Ovary (tissue), 9 donors: ENCODE data around the gene DIP2C. TPM values are rescaled to one million over a fixed set of nuclear protein-coding genes. Genes with fewer than 3 reads are reported as not detected.
A peak's percentile ranks its signal among the peaks of the same experiment; 100 is the strongest.

Experiments
- DNase-seq, 5 donors: peaks; one replicate each; pipeline ENCODE4 v3.0.0-alpha.2; 2019 to 2020
- H3K27ac ChIP-seq, 2 donors: fragments of 200-600 bp; one replicate each; pipeline versions ENCODE4 v1.5.1 to v1.8.0; 2019 to 2022
- H3K27me3 ChIP-seq: fragments of 200-600 bp; one replicate; pipeline ENCODE4 v1.8.0; 2022
- H3K36me3 ChIP-seq: fragments of 200-600 bp; sonication (generic); one replicate; pipeline ENCODE4 v1.5.1; 2019
- H3K4me1 ChIP-seq: one replicate; pipeline ENCODE4 v1.8.1; 2013; ENCODE audit warnings: mild to moderate bottlenecking, moderate library complexity; ENCODE audit not compliant: insufficient read depth
- H3K4me3 ChIP-seq: fragments of 200-600 bp; sonication (generic); one replicate; pipeline ENCODE4 v1.5.1; 2017
- H3K9me3 ChIP-seq, 2 donors: fragments of 200-600 bp in 1 of 2; sonication (generic) in 1 of 2; one replicate each; pipeline versions ENCODE4 v1.5.1 to v1.8.1; 2013 to 2019; ENCODE audit warnings: mild to moderate bottlenecking in 1 of 2, moderate library complexity in 1 of 2
- EP300 ChIP-seq: sonication (generic); formaldehyde crosslinking; IDR thresholded peaks from one replicate; pipeline ENCODE4 v1.6.1; 2017; ENCODE audit warnings: antibody characterized with exemption
- POLR2A ChIP-seq: fragments of 450-650 bp; IDR thresholded peaks from one replicate; pipeline ENCODE4 v1.6.1; 2017; ENCODE audit warnings: antibody characterized with exemption, mild to moderate bottlenecking, moderate library complexity
- WGBS, 3 donors: extraction: QIAGEN DNeasy Blood & Tissue Kit in 1 of 3; methylation state at CpG; one replicate each; pipeline versions ENCODE4 v1.1.5 to v1.1.7; 2013 to 2017; 5-methylcytosine and 5-hydroxymethylcytosine counted together
- intact Hi-C, 4 donors: fragments of 100-400 bp; cut with DNase I; formaldehyde crosslinking; loops; one replicate each; pipeline versions ENCODE4 v1.11.0 to v1.15.1; 2022 to 2023
- polyA plus RNA-seq, 2 donors: library from polyadenylated mRNA; stranded (reverse); fragments of 200-250 nt in 1 of 2; fragments of 350-450 nt in 1 of 2; fragmentation: Illumina TruSeq in 1 of 2; extraction: RNeasy Lipid Tissue Mini Kit (QIAGEN cat#74804) in 1 of 2; gene quantifications; one replicate each; pipeline ENCODE4 v1.2.3, GENCODE V29; 2013 to 2014
- total RNA-seq, 7 donors: library from RNA; depleted of rRNA in 2 of 7; stranded (reverse); fragments of >200 nt in 2 of 7; fragmentation: NEBNext Ultra II Directional in 3 of 7; extraction: Animal tissue kit (Norgen Biotek cat#: 25700) in 3 of 7; gene quantifications; one replicate each; pipeline versions ENCODE4 v1.1.0 to v1.2.4, GENCODE V29; 2016 to 2023
- TF ChIP-seq, protein P1 (sequence below), 3 donors: fragments of 450-650 bp in 2 of 3; fragments of 200-600 bp in 1 of 3; IDR thresholded peaks; one replicate each; pipeline versions ENCODE4 v1.5.1 to v1.8.0; 2016 to 2022; ENCODE audit warnings: antibody characterized with exemption in 3 of 3, mild to moderate bottlenecking in 1 of 3
- donor health status: DM: no; HTN: no; CAD: no; lungs with moderate emphysema.
- donor health status: DM: no; HTN: no; CAD: no.
- donor health status: Bipolar disorder and iron deficiency.
- donor health status: DM: yes; HTN: yes; CAD: no.
- donor health status: DM: no; HTN: no; CAD: no.
- donor health status: DM: yes; HTN: yes; CAD: no.

DIP2C gene
- total and polyA plus RNA-seq, 9 donors: 10.1 to 29.4 (median 22.2) TPM

DNA sequence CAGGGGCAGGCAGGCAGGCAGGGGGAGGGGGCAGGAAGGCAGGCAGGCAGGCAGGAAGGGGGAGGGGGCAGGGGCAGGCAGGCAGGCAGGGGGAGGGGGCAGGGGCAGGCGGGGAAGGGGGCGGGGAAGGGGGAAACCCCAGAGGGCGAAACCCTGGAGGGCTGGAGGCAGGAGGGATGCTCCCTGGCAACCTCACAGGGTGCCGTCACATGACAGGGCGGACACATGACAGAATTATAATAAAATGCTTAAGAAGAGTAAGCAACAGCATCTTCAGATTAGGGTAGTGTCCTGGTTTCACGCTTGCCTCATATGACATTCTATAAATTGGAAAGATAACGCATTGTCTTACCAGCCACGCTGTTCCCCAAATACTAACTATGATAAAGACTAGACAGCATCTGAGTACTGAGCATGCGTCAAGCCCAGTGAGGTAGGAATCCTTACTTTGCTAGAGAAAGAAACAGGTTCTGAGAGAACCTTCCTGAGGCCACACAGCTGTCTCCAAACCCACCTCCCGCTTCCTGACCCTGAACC is 131.6 kb downstream of the DIP2C start:
- peaks cover 5% of the 10 kb centered on the region for H3K4me1 ChIP-seq
- H3K4me3 ChIP-seq: no peak overlapping the region
- no peaks in the 10 kb centered on the region for H3K9me3 ChIP-seq
- H3K36me3 ChIP-seq: no peaks in the 10 kb centered on the region
- 76 to 89% (median 85%) methylated on average over 9 to 10 of the region's 10 CpGs for WGBS, 3 donors
- DNase-seq: no peak
- no peaks in the 10 kb centered on the region for H3K27me3 ChIP-seq
- TF ChIP-seq POLR2A (no peak), EP300 (no peak)
- TF ChIP-seq, protein P1, sequence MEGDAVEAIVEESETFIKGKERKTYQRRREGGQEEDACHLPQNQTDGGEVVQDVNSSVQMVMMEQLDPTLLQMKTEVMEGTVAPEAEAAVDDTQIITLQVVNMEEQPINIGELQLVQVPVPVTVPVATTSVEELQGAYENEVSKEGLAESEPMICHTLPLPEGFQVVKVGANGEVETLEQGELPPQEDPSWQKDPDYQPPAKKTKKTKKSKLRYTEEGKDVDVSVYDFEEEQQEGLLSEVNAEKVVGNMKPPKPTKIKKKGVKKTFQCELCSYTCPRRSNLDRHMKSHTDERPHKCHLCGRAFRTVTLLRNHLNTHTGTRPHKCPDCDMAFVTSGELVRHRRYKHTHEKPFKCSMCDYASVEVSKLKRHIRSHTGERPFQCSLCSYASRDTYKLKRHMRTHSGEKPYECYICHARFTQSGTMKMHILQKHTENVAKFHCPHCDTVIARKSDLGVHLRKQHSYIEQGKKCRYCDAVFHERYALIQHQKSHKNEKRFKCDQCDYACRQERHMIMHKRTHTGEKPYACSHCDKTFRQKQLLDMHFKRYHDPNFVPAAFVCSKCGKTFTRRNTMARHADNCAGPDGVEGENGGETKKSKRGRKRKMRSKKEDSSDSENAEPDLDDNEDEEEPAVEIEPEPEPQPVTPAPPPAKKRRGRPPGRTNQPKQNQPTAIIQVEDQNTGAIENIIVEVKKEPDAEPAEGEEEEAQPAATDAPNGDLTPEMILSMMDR (IDR thresholded peaks at IDR 0.05): no peak
- intact Hi-C loops: no loop called here
- no peak overlapping the region for H3K27ac ChIP-seq

DNA sequence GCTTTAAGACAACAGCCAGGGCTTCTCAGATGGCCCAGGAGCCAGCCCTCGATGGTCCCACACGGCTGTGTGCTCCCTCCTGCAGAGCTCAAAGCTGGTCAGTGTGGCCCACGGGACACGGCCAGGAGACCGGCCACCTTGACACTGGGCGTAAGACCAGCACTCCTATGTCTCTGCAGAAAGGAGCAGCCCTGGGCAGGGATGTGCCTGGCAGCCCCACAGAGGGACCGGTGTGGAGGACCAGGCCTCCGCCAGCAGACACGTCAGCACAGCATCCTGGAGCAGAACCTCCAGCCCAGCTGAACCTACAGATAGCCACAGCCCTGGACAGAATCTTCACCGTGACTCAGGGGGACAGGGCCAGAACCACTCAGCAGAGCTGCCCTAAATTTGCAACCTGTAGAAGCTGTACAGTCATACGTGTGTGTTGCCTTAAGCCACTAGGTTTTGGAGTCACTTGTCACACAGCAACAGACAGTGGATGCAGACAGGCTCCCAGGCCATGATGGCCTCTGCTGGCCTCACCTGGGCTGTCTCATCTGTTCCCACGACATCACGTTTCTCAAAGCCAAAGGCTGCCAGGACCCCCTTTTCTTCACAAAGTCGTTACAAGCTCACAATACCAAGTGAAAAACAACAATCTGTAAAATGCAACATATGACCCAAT is 132.4 kb downstream of the DIP2C start:
- intact Hi-C loops: no loop called here
- H3K27me3 ChIP-seq: no peaks in the 10 kb centered on the region
- 84 to 88% (median 87%) methylated on average over 14 of the region's 14 CpGs for WGBS, 3 donors
- TF ChIP-seq POLR2A (no peak), EP300 (no peak)
- TF ChIP-seq, protein P1 (IDR thresholded peaks at IDR 0.05): no peak
- peaks cover 7% of the 10 kb centered on the region for H3K4me1 ChIP-seq
- no peaks in the 10 kb centered on the region for H3K9me3 ChIP-seq
- no peaks in the 10 kb centered on the region for H3K36me3 ChIP-seq
- no peak overlapping the region for H3K27ac ChIP-seq
- no peak overlapping the region for H3K4me3 ChIP-seq
- DNase-seq: no peak

DNA sequence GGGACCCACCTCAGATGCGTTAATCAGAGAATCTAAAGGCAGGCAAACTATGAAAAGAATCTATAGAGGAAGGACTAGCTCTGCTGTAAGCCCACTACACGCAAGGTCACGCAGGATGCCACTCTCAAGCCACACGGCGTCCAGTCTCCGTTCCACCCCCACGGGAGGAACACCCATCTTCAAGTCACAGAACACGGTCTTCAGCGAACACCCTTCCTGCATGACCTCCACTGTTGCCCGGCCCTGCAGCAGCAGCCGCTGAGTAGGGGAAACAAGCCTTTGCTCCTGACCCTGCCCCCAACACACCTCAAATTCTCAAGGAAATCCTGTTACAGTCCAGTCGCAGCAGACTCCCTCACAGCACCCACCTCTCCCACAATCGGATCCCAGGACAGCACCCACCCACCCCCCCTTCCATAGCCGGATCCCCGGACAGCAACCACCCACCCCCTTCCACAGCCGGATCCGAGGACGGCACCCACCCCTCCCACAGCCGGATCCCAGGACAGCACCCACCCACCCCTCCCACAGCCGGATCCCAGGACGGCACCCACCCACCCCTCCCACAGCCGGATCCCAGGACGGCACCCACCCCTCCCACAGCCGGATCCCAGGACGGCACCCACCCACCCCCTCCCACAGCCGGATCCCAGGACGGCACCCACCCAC is 133.7 kb downstream of the DIP2C start:
- Histone ChIP-seq H3K36me3 (no peaks in the 10 kb centered on the region), H3K27me3 (no peaks in the 10 kb centered on the region), H3K27ac (no peak overlapping the region), H3K4me1 (peaks cover 11% of the 10 kb centered on the region), H3K4me3 (no peak overlapping the region), H3K9me3 (no peaks in the 10 kb centered on the region)
- peak in 1 of 5 donors; percentile 14 for DNase-seq
- WGBS, 3 donors: 77 to 86% (median 84%) methylated on average over 21 to 27 of the region's 27 CpGs
- no peak for TF ChIP-seq EP300
- intact Hi-C loops: no loop called here

- Histone ChIP-seq H3K27me3 (no peaks in the 10 kb centered on the region), H3K36me3 (no peaks in the 10 kb centered on the region), H3K4me1 (peaks cover 11% of the 10 kb centered on the region), H3K27ac (no peak overlapping the region), H3K9me3 (no peaks in the 10 kb centered on the region), H3K4me3 (no peak overlapping the region)
- TF ChIP-seq POLR2A (no peak), EP300 (no peak)
- TF ChIP-seq, protein P1 (IDR thresholded peaks at IDR 0.05): no peak
- intact Hi-C loops: no loop called here
- peak in 1 of 5 donors; percentile 4 for DNase-seq
- WGBS, 3 donors: 84 to 88% (median 87%) methylated on average over 12 of the region's 12 CpGs
These were observed 134.2 kb downstream of the DIP2C start for GRCh38 chr10:555281-555680.
